ENCODE measurements around the gene RETREG1. TPM values are rescaled to one million over a fixed set of nuclear protein-coding genes. Genes with fewer than 3 reads are reported as not detected.

RETREG1 gene
- total and polyA plus RNA-seq, 12 donors, result 14.6 to 337 (median 216) TPM

DNA sequence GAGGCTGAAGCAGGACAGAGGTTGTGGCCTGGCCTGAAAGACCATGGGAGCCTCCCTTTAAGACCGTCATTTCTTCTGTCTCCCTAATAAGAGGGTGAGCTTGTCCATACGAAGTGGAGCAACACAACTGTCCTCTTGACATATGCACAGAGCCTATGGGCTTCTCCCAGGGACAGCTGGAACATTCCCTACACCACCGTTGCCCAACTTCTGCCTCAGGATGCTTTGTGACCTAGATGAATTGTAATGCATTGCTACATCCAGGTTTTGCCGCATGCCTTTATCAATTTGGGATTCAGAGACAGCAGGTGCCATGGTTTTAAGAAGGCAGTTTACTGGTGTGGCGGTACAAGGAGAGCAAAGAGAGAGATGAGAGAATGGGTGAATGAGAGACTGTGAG is 116.8 kb downstream of the RETREG1 start:
- TF ChIP-seq, protein P1, sequence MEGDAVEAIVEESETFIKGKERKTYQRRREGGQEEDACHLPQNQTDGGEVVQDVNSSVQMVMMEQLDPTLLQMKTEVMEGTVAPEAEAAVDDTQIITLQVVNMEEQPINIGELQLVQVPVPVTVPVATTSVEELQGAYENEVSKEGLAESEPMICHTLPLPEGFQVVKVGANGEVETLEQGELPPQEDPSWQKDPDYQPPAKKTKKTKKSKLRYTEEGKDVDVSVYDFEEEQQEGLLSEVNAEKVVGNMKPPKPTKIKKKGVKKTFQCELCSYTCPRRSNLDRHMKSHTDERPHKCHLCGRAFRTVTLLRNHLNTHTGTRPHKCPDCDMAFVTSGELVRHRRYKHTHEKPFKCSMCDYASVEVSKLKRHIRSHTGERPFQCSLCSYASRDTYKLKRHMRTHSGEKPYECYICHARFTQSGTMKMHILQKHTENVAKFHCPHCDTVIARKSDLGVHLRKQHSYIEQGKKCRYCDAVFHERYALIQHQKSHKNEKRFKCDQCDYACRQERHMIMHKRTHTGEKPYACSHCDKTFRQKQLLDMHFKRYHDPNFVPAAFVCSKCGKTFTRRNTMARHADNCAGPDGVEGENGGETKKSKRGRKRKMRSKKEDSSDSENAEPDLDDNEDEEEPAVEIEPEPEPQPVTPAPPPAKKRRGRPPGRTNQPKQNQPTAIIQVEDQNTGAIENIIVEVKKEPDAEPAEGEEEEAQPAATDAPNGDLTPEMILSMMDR (IDR thresholded peaks at IDR 0.05), result no peak
- H3K27ac ChIP-seq, result peak overlapping the region in 2 of 10 donors; percentile 22 to 34
- H3K4me1 ChIP-seq, result peaks cover 0 to 79% (median 10%) of the 10 kb centered on the region in 9 donors
- H3K36me3 ChIP-seq, result no peaks in the 10 kb centered on the region
- intact Hi-C loops (cut with DNase I), result no loop called here
- DNase-seq, result no peak
- peaks cover 0 to 16% (median 2%) of the 10 kb centered on the region in 11 donors for H3K9me3 ChIP-seq
- H3K4me3 ChIP-seq, result no peak overlapping the region
- H3K27me3 ChIP-seq, result no peaks in the 10 kb centered on the region
- WGBS, 2 donors, result 77 to 78% methylated on average over 5 of the region's 5 CpGs
- ATAC-seq, result no peak

DNA sequence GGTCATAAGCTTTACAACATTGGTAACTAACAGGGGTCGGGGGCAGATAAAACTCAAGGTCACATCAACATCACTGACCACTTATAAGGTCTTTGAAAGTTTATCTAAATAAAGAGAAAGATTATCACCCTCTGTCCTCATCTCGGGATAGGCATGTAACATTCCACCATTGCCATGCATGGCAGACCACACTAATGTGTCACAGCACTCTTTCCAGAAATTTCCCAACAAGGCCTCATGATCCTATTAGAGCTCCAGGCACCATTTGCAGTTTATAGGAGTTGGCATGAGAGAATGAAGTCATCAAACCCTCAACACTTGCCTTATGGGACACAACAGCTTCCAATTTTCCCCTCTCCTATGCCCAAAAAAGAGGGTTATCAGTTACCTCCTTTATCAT is 119.3 kb downstream of the RETREG1 start:
- H3K36me3 ChIP-seq, result no peaks in the 10 kb centered on the region
- DNase-seq, result no peak
- intact Hi-C loops (cut with DNase I), result loop anchor here in 2 of 10 donors (5.0 to 10.0 kb wide), 2 partner anchors 50 to 707 kb away; no protein-coding TSS in a partner anchor
- H3K4me3 ChIP-seq, result no peak overlapping the region
- ATAC-seq, result no peak
- TF ChIP-seq, protein P1 (IDR thresholded peaks at IDR 0.05), result no peak
- H3K27ac ChIP-seq, result peak overlapping the region in 8 of 10 donors; percentile 26 to 68 (median 56)
- peaks cover 0 to 23% (median 3%) of the 10 kb centered on the region in 11 donors for H3K9me3 ChIP-seq
- H3K27me3 ChIP-seq, result no peaks in the 10 kb centered on the region
- peaks cover 0 to 81% (median 26%) of the 10 kb centered on the region in 9 donors for H3K4me1 ChIP-seq
- WGBS, 2 donors, result 36 to 53% methylated on average over 2 of the region's 2 CpGs

DNA sequence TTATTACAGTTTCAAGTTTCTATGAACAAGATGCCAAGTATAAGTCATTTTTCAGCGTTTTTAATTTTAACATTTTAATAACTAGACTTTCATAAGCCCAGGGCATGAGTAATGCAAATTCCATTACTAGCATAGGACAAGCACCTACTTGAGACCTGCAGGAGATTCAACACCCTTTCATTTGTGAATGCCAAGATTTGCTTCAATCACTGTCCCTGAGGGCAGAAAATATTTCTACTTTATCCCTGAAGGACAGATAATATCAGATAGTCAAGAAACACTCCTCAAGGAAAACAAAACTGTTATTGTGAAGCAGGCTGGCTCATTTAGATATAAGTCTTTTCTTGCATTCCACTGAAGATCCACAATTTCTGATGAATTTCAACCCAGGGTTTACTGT is 123.5 kb downstream of the RETREG1 start:
- peaks cover 0 to 83% (median 24%) of the 10 kb centered on the region in 9 donors for H3K4me1 ChIP-seq
- 39 to 63% methylated on average over 1 of the region's 1 CpG for WGBS, 2 donors
- no peaks in the 10 kb centered on the region for H3K36me3 ChIP-seq
- H3K27me3 ChIP-seq, result no peaks in the 10 kb centered on the region
- peak overlapping the region; percentile 6 to 89 (median 71) for H3K27ac ChIP-seq
- DNase-seq, result no peak
- TF ChIP-seq, protein P1 (IDR thresholded peaks at IDR 0.05), result no peak
- H3K9me3 ChIP-seq, result peaks cover 0 to 23% (median 3%) of the 10 kb centered on the region in 11 donors
- no peak for ATAC-seq
- intact Hi-C loops (cut with DNase I), result loop anchor here in 5 of 10 donors (2.0 to 10.0 kb wide), 4 partner anchors 42 to 712 kb away; no protein-coding TSS in a partner anchor
- peak overlapping the region in 1 of 10 donors; percentile 2 for H3K4me3 ChIP-seq

DNA sequence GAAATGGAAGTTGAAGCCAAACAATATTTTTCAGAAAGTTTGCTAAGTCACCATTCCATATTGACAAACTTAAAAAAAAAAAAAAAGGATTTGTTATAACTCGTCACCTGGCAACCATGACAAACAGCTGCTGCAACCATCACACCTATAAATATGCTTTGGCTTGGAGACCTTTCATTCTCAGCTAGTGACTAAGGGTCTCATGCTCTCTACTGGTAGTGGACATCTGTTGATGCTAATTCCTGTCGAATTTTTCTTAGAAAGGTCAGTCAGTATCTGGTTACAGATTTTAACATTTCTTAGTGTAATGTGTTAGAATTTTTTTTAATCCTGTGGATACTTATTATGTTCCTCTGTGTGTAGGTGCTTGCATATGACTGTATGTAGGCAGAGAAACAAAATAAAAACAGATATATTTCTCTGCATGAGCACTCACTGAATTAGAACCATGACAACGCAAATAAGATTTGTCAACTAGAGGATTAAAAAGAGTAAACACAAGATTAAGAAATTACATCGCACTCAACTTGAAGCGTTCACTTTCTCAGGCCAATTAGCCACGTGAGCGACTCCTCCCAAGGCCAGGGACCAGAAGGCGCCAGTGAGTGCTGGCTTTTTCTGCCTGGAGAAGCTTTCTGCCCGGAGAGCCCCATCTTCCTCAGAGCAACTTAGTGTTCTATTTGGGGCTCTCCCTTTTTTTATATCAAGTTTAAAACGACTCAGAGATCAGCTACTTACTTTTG is 124.2 kb downstream of the RETREG1 start:
- WGBS, 2 donors, result 24 to 39% methylated on average over 10 of the region's 10 CpGs
- DNase-seq (peak; percentile 34 to 54), ATAC-seq (peak; percentile 57 to 86 (median 84))
- Histone ChIP-seq H3K27ac (peak overlapping the region; percentile 6 to 89 (median 71)), H3K9me3 (peaks cover 0 to 23% (median 3%) of the 10 kb centered on the region in 11 donors), H3K36me3 (no peaks in the 10 kb centered on the region), H3K4me3 (no peak overlapping the region), H3K27me3 (no peaks in the 10 kb centered on the region), H3K4me1 (peaks cover 0 to 83% (median 24%) of the 10 kb centered on the region in 9 donors)
- TF ChIP-seq, protein P1 (IDR thresholded peaks at IDR 0.05), result no peak
- intact Hi-C loops (cut with DNase I), result loop anchor here in 5 of 10 donors (2.0 to 10.0 kb wide), 4 partner anchors 42 to 712 kb away; no protein-coding TSS in a partner anchor

Measured in heart right ventricle (tissue), 16 donors.